Epithelial cell of proximal tubule (primary cell): ENCODE data around the gene ERBB3. TPM values are rescaled to one million over a fixed set of nuclear protein-coding genes. Genes with fewer than 3 reads are reported as not detected.

ENCODE experiments used
- DNase-seq: peaks from one replicate; pipeline ENCODE4 v3.0.0-alpha.2; 2011; ENCODE audit warnings: low read depth
- H3K4me3 ChIP-seq: 2 replicates; pipeline ENCODE4 v1.5.1; 2011; ENCODE audit warnings: low read depth, mild to moderate bottlenecking, low read length
- CTCF ChIP-seq: conservative IDR thresholded peaks from 2 replicates; pipeline ENCODE4 v1.5.1; 2012; ENCODE audit warnings: low read depth, mild to moderate bottlenecking, low read length
- total RNA-seq: library from RNA; depleted of rRNA; stranded (reverse); fragments of >200 nt; gene quantifications from 2 replicates; pipeline ENCODE4 v1.2.3, GENCODE V29; 2015

The ERBB3 gene
- total RNA-seq, 1 donor from 2014 or later, result 24.2 TPM

- no peak for DNase-seq
- no peak for TF ChIP-seq CTCF
- H3K4me3 ChIP-seq, result no peak overlapping the region
Measured at GRCh38 chr12:56086608-56087007, 6.6 kb downstream of the ERBB3 start.

GRCh38 chr12:56087220-56087619 lies 7.3 kb downstream of the ERBB3 start:
- DNase-seq, result no peak
- no peak overlapping the region for H3K4me3 ChIP-seq
- no peak for TF ChIP-seq CTCF

GRCh38 chr12:56097738-56098137 lies 17.8 kb downstream of the ERBB3 start:
- TF ChIP-seq CTCF, result no peak

GRCh38 chr12:56098592-56098991 lies 18.6 kb downstream of the ERBB3 start:
- no peak for TF ChIP-seq CTCF
- DNase-seq, result no peak
- H3K4me3 ChIP-seq, result no peak overlapping the region

More at GRCh38 chr12:56097738-56098137, 17.8 kb downstream of the ERBB3 start:
- no peak for DNase-seq
- no peak overlapping the region for H3K4me3 ChIP-seq

GRCh38 chr12:56099787-56100186 lies 19.8 kb downstream of the ERBB3 start:
- DNase-seq, result no peak
- H3K4me3 ChIP-seq, result no peak overlapping the region
- no peak for TF ChIP-seq CTCF

- no peak overlapping the region for H3K4me3 ChIP-seq
- no peak for DNase-seq
- no peak for TF ChIP-seq CTCF
Measured at GRCh38 chr12:56101045-56101444, 21.1 kb downstream of the ERBB3 start.

GRCh38 chr12:56102683-56103065 lies 22.7 kb downstream of the ERBB3 start:
- no peak overlapping the region for H3K4me3 ChIP-seq
- no peak for DNase-seq
- no peak for TF ChIP-seq CTCF
